ENCODE measurements around the gene AP2S1.

DNA sequence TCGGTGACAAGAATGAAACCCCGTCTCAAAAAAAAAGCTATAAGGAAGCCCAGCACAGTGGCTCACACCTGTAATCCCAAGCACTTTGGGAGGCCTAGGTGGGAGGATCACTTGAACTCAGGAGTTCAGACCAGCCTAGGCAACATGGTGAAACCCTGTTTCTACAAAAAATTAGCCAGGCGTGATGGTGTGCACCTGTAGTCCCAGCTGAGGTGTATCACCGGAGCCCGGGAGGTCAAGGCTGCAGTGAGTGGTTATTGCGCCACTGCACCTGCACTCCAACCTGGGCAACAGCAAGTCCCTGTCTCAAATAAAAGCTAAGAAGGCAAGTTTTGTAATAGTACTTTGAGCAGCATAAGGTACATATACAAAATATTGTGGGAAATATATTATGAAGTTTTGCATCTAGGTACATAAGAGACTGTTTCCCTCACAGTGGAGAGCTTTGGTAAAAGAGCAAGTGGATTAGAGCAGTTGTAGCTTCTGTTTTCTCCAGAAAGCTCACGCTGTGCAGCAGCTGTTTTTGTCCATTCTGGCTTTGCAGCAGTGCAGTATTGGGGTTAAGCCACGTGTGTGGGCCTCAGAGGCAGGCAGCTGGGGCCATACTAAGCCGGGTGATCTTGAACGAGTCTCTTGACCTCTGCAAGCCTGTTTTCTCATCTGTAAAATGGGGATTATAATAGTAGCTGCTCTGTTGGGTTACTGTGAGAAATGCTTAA lies 45.6 kb upstream of the AP2S1 start:
- TF ChIP-seq, protein P1, sequence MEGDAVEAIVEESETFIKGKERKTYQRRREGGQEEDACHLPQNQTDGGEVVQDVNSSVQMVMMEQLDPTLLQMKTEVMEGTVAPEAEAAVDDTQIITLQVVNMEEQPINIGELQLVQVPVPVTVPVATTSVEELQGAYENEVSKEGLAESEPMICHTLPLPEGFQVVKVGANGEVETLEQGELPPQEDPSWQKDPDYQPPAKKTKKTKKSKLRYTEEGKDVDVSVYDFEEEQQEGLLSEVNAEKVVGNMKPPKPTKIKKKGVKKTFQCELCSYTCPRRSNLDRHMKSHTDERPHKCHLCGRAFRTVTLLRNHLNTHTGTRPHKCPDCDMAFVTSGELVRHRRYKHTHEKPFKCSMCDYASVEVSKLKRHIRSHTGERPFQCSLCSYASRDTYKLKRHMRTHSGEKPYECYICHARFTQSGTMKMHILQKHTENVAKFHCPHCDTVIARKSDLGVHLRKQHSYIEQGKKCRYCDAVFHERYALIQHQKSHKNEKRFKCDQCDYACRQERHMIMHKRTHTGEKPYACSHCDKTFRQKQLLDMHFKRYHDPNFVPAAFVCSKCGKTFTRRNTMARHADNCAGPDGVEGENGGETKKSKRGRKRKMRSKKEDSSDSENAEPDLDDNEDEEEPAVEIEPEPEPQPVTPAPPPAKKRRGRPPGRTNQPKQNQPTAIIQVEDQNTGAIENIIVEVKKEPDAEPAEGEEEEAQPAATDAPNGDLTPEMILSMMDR (IDR thresholded peaks at IDR 0.05; ENCODE audit: low read depth, low read length, poor library complexity, severe bottlenecking) = no peak
- no peak for TF ChIP-seq EZH2phosphoT487 (IDR thresholded peaks at IDR 0.05; ENCODE audit: borderline replicate concordance, low read length)

All from DOHH2 (cell line).